Eye (tissue), 1 donor: ENCODE results near the gene NSFL1C.
A peak's percentile ranks its signal among the peaks of the same experiment; 100 is the strongest.

Experiments used
- DNase-seq: peaks from one replicate; pipeline ENCODE4 v3.0.0-alpha.2; 2015

Gene NSFL1C

GRCh38 chr20:1457992-1458391, 8.7 kb downstream of the NSFL1C start:
- no peak for DNase-seq

- no peak for DNase-seq
These were observed 10.3 kb downstream of the NSFL1C start for GRCh38 chr20:1456300-1456699.

GRCh38 chr20:1450926-1451491, 15.6 kb downstream of the NSFL1C start:
- DNase-seq = peak; percentile 32

GRCh38 chr20:1449370-1449769, 17.3 kb downstream of the NSFL1C start:
- DNase-seq = no peak

GRCh38 chr20:1448081-1448620, 18.5 kb downstream of the NSFL1C start:
- DNase-seq = no peak

GRCh38 chr20:1446536-1446935, 20.1 kb downstream of the NSFL1C start:
- DNase-seq = no peak

- DNase-seq = no peak
These were observed 23.6 kb downstream of the NSFL1C start for GRCh38 chr20:1443085-1443484.

GRCh38 chr20:1442304-1442703, 24.3 kb downstream of the NSFL1C start:
- DNase-seq = no peak

- no peak for DNase-seq
These were observed 25.5 kb downstream of the NSFL1C start for GRCh38 chr20:1441133-1441532.

- no peak for DNase-seq
These were observed 26.6 kb downstream of the NSFL1C start for GRCh38 chr20:1440024-1440423.

- DNase-seq = no peak
These were observed 28.3 kb downstream of the NSFL1C start for GRCh38 chr20:1438361-1438760.

- DNase-seq = peak; percentile 82
These were observed 29.3 kb downstream of the NSFL1C start for GRCh38 chr20:1437235-1437904.

GRCh38 chr20:1436263-1436662, 30.4 kb downstream of the NSFL1C start:
- DNase-seq = no peak

- no peak for DNase-seq
These were observed 31.3 kb downstream of the NSFL1C start for GRCh38 chr20:1435337-1435699.

GRCh38 chr20:1434571-1435336, 31.9 kb downstream of the NSFL1C start:
- no peak for DNase-seq

- DNase-seq = no peak
These were observed 35.5 kb downstream of the NSFL1C start for GRCh38 chr20:1431158-1431557.

- DNase-seq = no peak
These were observed 36.6 kb downstream of the NSFL1C start for GRCh38 chr20:1430004-1430451.

- no peak for DNase-seq
These were observed 37.4 kb downstream of the NSFL1C start for GRCh38 chr20:1429143-1429728.

GRCh38 chr20:1427457-1428054, 39.1 kb downstream of the NSFL1C start:
- DNase-seq = peak; percentile 65

- DNase-seq = no peak
These were observed 40.3 kb downstream of the NSFL1C start for GRCh38 chr20:1426231-1426849.

- DNase-seq = no peak
These were observed 42.3 kb downstream of the NSFL1C start for GRCh38 chr20:1424336-1424735.

GRCh38 chr20:1423625-1424106, 43.0 kb downstream of the NSFL1C start:
- peak; percentile 56 for DNase-seq
